H1 (cell line): Measurements from ENCODE around the gene BCHE. TPM values are rescaled to one million over a fixed set of nuclear protein-coding genes. Genes with fewer than 3 reads are reported as not detected.

Source experiments
- CTCF ChIA-PET: fragments of 300-600 bp; sonication (Branson Sonifier 250); formaldehyde crosslinking; loops from one replicate; lab custom pipeline; 2021; ENCODE audit not compliant: partially characterized antibody; lab: Charles Lee
- POLR2A ChIA-PET: fragments of 300-600 bp; sonication (Branson Sonifier 250); formaldehyde crosslinking; loops from one replicate; lab custom pipeline; 2021; ENCODE audit warnings: inconsistent platforms; ENCODE audit not compliant: partially characterized antibody; lab: Charles Lee
- DNase-seq, 2 experiments: peaks; one replicate each; pipeline versions ENCODE4 v3.0.0 to v3.0.0-alpha.2; 2010 to 2022; ENCODE audit warnings: low spot score in 2 of 2, low read depth in 1 of 2, mixed read lengths in 1 of 2
- FAIRE-seq: peaks from 2 replicates; lab custom pipeline; 2011; peaks lifted over from hg19 to GRCh38; lab: Jason Lieb, UNC
- H2AFZ ChIP-seq: 2 replicates; pipeline ENCODE4 v1.8.1; 2012; ENCODE audit warnings: low read length, inconsistent platforms
- H2AK5ac ChIP-seq: 2 replicates; pipeline ENCODE4 v1.6.1; 2013; ENCODE audit warnings: low read depth, low read length
- H2BK120ac ChIP-seq: replicated peaks from 2 replicates; pipeline ENCODE3; 2013; ENCODE audit warnings: low read depth, low read length, inconsistent platforms
- H2BK12ac ChIP-seq: 2 replicates; pipeline ENCODE4 v1.6.1; 2013; ENCODE audit warnings: low read depth, low read length
- H2BK15ac ChIP-seq: 2 replicates; pipeline ENCODE4 v1.6.1; 2013; ENCODE audit warnings: low read length
- H2BK20ac ChIP-seq: 2 replicates; pipeline ENCODE4 v1.6.1; 2013; ENCODE audit warnings: low read length
- H2BK5ac ChIP-seq: 2 replicates; pipeline ENCODE4 v1.6.1; 2013; ENCODE audit warnings: low read depth, low read length
- H3K14ac ChIP-seq: 2 replicates; pipeline ENCODE4 v1.6.1; 2013; ENCODE audit warnings: inconsistent platforms; ENCODE audit not compliant: insufficient read length
- H3K18ac ChIP-seq: 2 replicates; pipeline ENCODE4 v1.6.1; 2013; ENCODE audit warnings: low read length; ENCODE audit errors: extremely low read depth
- H3K23ac ChIP-seq: 2 replicates; pipeline ENCODE4 v1.6.1; 2013; ENCODE audit warnings: inconsistent platforms; ENCODE audit not compliant: insufficient read length
- H3K23me2 ChIP-seq: 2 replicates; pipeline ENCODE4 v1.6.1; 2013; ENCODE audit warnings: low read depth, low read length
- H3K27ac ChIP-seq: 2 replicates; pipeline ENCODE4 v1.6.1; 2011; ENCODE audit warnings: low read depth, low read length, inconsistent platforms
- H3K27me3 ChIP-seq, 4 experiments: replicated peaks in 1 of 4; 1 replicate in 1 of 4; 2 replicates in 3 of 4; pipeline versions ENCODE4 v1.6.1 to v1.8.1; 2011 to 2013; ENCODE audit warnings: low read length in 3 of 4, mild to moderate bottlenecking in 3 of 4, inconsistent platforms in 2 of 4, mixed read lengths in 2 of 4, moderate library complexity in 1 of 4; ENCODE audit not compliant: control insufficient read depth in 3 of 4, insufficient read depth in 3 of 4; ENCODE audit errors: extremely low read depth in 1 of 4
- H3K36me3 ChIP-seq, 4 experiments: 2 replicates each; pipeline versions ENCODE4 v1.6.1 to v1.8.1; 2011 to 2013; ENCODE audit warnings: mild to moderate bottlenecking in 4 of 4, low read length in 3 of 4, moderate library complexity in 2 of 4, control low read depth in 1 of 4, inconsistent platforms in 1 of 4; ENCODE audit not compliant: insufficient read depth in 4 of 4, control insufficient read depth in 2 of 4
- H3K4ac ChIP-seq: replicated peaks from 2 replicates; pipeline ENCODE3; 2013; ENCODE audit warnings: low read length, low read depth, mixed read lengths, inconsistent platforms; ENCODE audit not compliant: insufficient read length
- H3K4me1 ChIP-seq, 4 experiments: replicated peaks in 1 of 4; 1 replicate in 1 of 4; 2 replicates in 3 of 4; pipeline versions ENCODE4 v1.6.1 to v1.8.1; 2011 to 2013; ENCODE audit warnings: low read length in 3 of 4, inconsistent platforms in 2 of 4, mixed read lengths in 1 of 4; ENCODE audit not compliant: insufficient read depth in 4 of 4, control insufficient read depth in 3 of 4
- H3K4me2 ChIP-seq, 2 experiments: 2 replicates each; pipeline versions ENCODE4 v1.6.1 to v1.8.1; 2011 to 2013; ENCODE audit warnings: low read depth in 2 of 2, low read length in 2 of 2, control low read depth in 1 of 2, inconsistent platforms in 1 of 2, mild to moderate bottlenecking in 1 of 2; ENCODE audit not compliant: insufficient read depth in 1 of 2
- H3K4me3 ChIP-seq, 4 experiments: fragments of 200-600, 300-600 bp in 1 of 4; sonication (generic), shearing (Covaris generic), sonication (Bioruptor Twin) in 1 of 4; 2 replicates each; pipeline versions ENCODE4 v1.5.1 to v1.8.1; 2011 to 2016; ENCODE audit warnings: low read length in 4 of 4, low read depth in 3 of 4, control low read depth in 2 of 4, inconsistent platforms in 2 of 4, mild to moderate bottlenecking in 2 of 4, mixed read lengths in 1 of 4, moderate library complexity in 1 of 4; ENCODE audit not compliant: insufficient read depth in 2 of 4; ENCODE audit errors: extremely low read depth in 1 of 4
- H3K56ac ChIP-seq: replicated peaks from 2 replicates; pipeline ENCODE3; 2013; ENCODE audit warnings: low read depth, mild to moderate bottlenecking, mixed read lengths, low read length, inconsistent platforms; ENCODE audit not compliant: insufficient read length
- H3K79me1 ChIP-seq: 2 replicates; pipeline ENCODE4 v1.6.1; 2013; ENCODE audit warnings: low read depth, low read length, control low read depth
- H3K79me2 ChIP-seq, 2 experiments: 2 replicates each; pipeline versions ENCODE4 v1.6.1 to v1.8.1; 2012 to 2013; ENCODE audit warnings: low read length in 2 of 2, mild to moderate bottlenecking in 2 of 2, inconsistent platforms in 1 of 2; ENCODE audit not compliant: insufficient read depth in 2 of 2, control insufficient read depth in 1 of 2
- H3K9ac ChIP-seq, 4 experiments: replicated peaks in 1 of 4; 1 replicate in 1 of 4; 2 replicates in 3 of 4; pipeline versions ENCODE4 v1.6.1 to v1.8.1; 2011 to 2013; ENCODE audit warnings: low read depth in 3 of 4, low read length in 3 of 4, control low read depth in 2 of 4, mild to moderate bottlenecking in 2 of 4, moderate library complexity in 2 of 4, inconsistent platforms in 1 of 4; ENCODE audit errors: extremely low read depth in 1 of 4
- H3K9me3 ChIP-seq, 2 experiments: 2 replicates each; pipeline versions ENCODE4 v1.6.1 to v1.8.1; 2012 to 2013; ENCODE audit warnings: mild to moderate bottlenecking in 2 of 2, moderate library complexity in 2 of 2, control low read depth in 1 of 2, inconsistent platforms in 1 of 2, low read depth in 1 of 2, low read length in 1 of 2, mixed read lengths in 1 of 2; ENCODE audit not compliant: insufficient read depth in 2 of 2
- H4K20me1 ChIP-seq, 2 experiments: replicated peaks in 1 of 2; 2 replicates each; pipeline versions ENCODE3 to v1.8.1; 2011 to 2013; ENCODE audit warnings: inconsistent platforms in 2 of 2, low read length in 2 of 2, mild to moderate bottlenecking in 1 of 2; ENCODE audit not compliant: insufficient read depth in 2 of 2, control insufficient read depth in 1 of 2
- H4K5ac ChIP-seq: 2 replicates; pipeline ENCODE4 v1.6.1; 2013; ENCODE audit warnings: low read length, low read depth, mixed read lengths, inconsistent platforms; ENCODE audit not compliant: insufficient read length
- H4K8ac ChIP-seq: 2 replicates; pipeline ENCODE4 v1.8.0; 2013; ENCODE audit warnings: mild to moderate bottlenecking, moderate library complexity, low read length, inconsistent platforms; ENCODE audit not compliant: insufficient read depth; ENCODE audit errors: extremely low read depth
- H4K91ac ChIP-seq: replicated peaks from 2 replicates; pipeline ENCODE3; 2013; ENCODE audit warnings: low read length, mixed read lengths, inconsistent platforms; ENCODE audit not compliant: insufficient read length
- RNF2 ChIP-seq: fragments of 200-900, 300-1000 bp; sonication (generic); IDR thresholded peaks from 2 replicates; pipeline ENCODE4 v1.7.1; 2016; ENCODE audit warnings: borderline replicate concordance, low read depth, mild to moderate bottlenecking, antibody characterized with exemption, low read length; ENCODE audit not compliant: poor library complexity, severe bottlenecking; ENCODE audit errors: missing control alignments
- SP4 ChIP-seq: IDR thresholded peaks from 2 replicates; pipeline ENCODE4 v1.6.1; 2012; ENCODE audit warnings: low read length, inconsistent platforms
- WGBS, 2 experiments: shearing (Covaris generic) in 1 of 2; methylation state at CpG; one replicate each; pipeline versions ENCODE4 v1.1.6 to v1.1.7; 2013 to 2015; ENCODE audit warnings: low lambda C conversion rate in 2 of 2, mixed read lengths in 2 of 2, inconsistent platforms in 1 of 2, low coverage in 1 of 2, missing lambda C conversion rate in 1 of 2; ENCODE audit not compliant: insufficient replicate concordance in 2 of 2, insufficient coverage in 1 of 2, insufficient read length in 1 of 2; ENCODE audit errors: extremely low coverage in 1 of 2, missing lambda C conversion rate in 1 of 2; 5-methylcytosine and 5-hydroxymethylcytosine counted together
- polyA plus RNA-seq, 7 experiments: library from polyadenylated mRNA; depleted of rRNA in 3 of 7; stranded (reverse) in 5 of 7; unstranded in 2 of 7; fragments of >200 nt in 5 of 7; fragments of 200-250 nt in 2 of 7; gene quantifications; 1 replicate in 5 of 7; 2 replicates in 1 of 7; 4 replicates in 1 of 7; pipeline versions ENCODE4 v1.2.1 to v1.2.3, GENCODE V29; 2011 to 2013; ENCODE audit warnings: missing spikeins in 2 of 7, mixed read lengths in 2 of 7
- total RNA-seq: library from RNA; stranded (reverse); fragmentation: NEBNext Ultra II Directional; extraction: Animal tissue kit (Norgen Biotek cat#: 25700); gene quantifications from 2 replicates; pipeline ENCODE4 v1.2.1, GENCODE V29; 2021
- TF ChIP-seq, protein P1 (sequence below): IDR thresholded peaks from 2 replicates; pipeline ENCODE4 v1.6.1; 2012; ENCODE audit warnings: inconsistent platforms
- TF ChIP-seq, protein P2 (sequence below): IDR thresholded peaks from 2 replicates; pipeline ENCODE4 v1.6.1; 2012; ENCODE audit warnings: inconsistent platforms

BCHE gene
- total and polyA plus RNA-seq, 2 of the 8 experiments (the other 6 are each of a cell fraction or from before 2014, with no cell fraction given): 0.56 to 1.9 TPM

DNA sequence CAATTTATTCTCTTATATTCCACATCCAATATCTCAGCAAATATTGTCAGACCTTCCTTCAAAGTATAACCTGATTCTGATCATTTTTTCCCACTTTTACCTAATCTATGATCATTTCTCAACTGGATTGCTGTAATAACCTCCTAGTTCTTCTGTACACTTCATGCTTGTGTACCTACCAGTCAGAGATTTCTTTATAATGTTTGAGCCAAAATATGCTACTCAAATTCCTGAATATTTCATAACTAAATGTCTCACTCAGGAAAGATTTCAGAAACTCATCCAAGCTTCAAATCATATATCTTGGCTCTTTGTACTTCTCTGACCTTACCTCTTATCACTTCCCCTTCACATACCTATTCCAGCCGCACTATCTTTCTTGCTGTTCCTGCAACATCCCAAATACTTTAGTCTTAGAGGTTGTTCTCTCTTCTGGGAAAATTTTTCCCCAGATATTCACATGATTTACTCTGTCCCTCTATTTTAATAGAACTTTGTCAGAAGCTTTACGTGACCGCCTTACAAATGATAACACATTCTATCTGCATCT, 20.0 kb downstream of the BCHE start:
- 97% methylated on average over 3 of the region's 3 CpGs; no CpG with 5 or more reads in 1 of the 2 experiments for WGBS, 2 experiments
- H2BK120ac ChIP-seq: no peak overlapping the region
- H3K4me3 ChIP-seq: no peak overlapping the region
- ChIA-PET CTCF (no interaction called here), POLR2A (no interaction called here)
- FAIRE-seq (no peak), DNase-seq (no peak)
- H4K8ac ChIP-seq: no peak overlapping the region
- H3K4ac ChIP-seq: no peak overlapping the region
- TF ChIP-seq, protein P1, sequence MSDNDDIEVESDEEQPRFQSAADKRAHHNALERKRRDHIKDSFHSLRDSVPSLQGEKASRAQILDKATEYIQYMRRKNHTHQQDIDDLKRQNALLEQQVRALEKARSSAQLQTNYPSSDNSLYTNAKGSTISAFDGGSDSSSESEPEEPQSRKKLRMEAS: no peak
- no peak for TF ChIP-seq SP4
- TF ChIP-seq RNF2: no peak
- TF ChIP-seq, protein P2, sequence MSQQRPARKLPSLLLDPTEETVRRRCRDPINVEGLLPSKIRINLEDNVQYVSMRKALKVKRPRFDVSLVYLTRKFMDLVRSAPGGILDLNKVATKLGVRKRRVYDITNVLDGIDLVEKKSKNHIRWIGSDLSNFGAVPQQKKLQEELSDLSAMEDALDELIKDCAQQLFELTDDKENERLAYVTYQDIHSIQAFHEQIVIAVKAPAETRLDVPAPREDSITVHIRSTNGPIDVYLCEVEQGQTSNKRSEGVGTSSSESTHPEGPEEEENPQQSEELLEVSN: no peak
- no peak overlapping the region for H4K91ac ChIP-seq
- H3K27ac ChIP-seq: no peak overlapping the region
- no peak overlapping the region for H4K5ac ChIP-seq
- H3K79me2 ChIP-seq: no peaks in the 10 kb centered on the region
- no peak overlapping the region for H2AK5ac ChIP-seq
- no peaks in the 10 kb centered on the region for H3K36me3 ChIP-seq
- H3K23me2 ChIP-seq: no peaks in the 10 kb centered on the region
- H2AFZ ChIP-seq: no peak overlapping the region
- no peaks in the 10 kb centered on the region for H3K9me3 ChIP-seq
- no peak overlapping the region for H3K56ac ChIP-seq
- no peaks in the 10 kb centered on the region for H4K20me1 ChIP-seq
- no peak overlapping the region for H3K14ac ChIP-seq
- H3K4me1 ChIP-seq: no peaks in the 10 kb centered on the region
- H3K4me2 ChIP-seq: no peak overlapping the region
- no peak overlapping the region for H2BK15ac ChIP-seq
- H3K23ac ChIP-seq: no peak overlapping the region
- no peaks in the 10 kb centered on the region for H3K27me3 ChIP-seq
- no peak overlapping the region for H2BK20ac ChIP-seq
- H3K18ac ChIP-seq: no peak overlapping the region
- no peaks in the 10 kb centered on the region for H3K79me1 ChIP-seq
- H2BK5ac ChIP-seq: no peak overlapping the region
- no peak overlapping the region for H2BK12ac ChIP-seq
- H3K9ac ChIP-seq: no peak overlapping the region
